GM18499 (cell line): ENCODE measurements around the gene FRS3.
"Not testable (repeated sequence)": the region's sequence is repeated elsewhere in the genome, so short reads cannot be mapped to it uniquely, and the experiment has no call there.

ENCODE experiments used
- ATAC-seq: cut with Tn5 transposase; IDR thresholded peaks from one replicate; pipeline ENCODE4 v1.9.1; 2021; ENCODE audit warnings: moderate number of reproducible peaks; ENCODE audit not compliant: insufficient read depth, unreplicated experiment

FRS3 gene

GRCh38 chr6:41771058-41771983, 8.4 kb downstream of the FRS3 start:
- ATAC-seq = no peak

- ATAC-seq = no peak
These were observed 9.2 kb downstream of the FRS3 start for GRCh38 chr6:41770381-41771057.

DNA sequence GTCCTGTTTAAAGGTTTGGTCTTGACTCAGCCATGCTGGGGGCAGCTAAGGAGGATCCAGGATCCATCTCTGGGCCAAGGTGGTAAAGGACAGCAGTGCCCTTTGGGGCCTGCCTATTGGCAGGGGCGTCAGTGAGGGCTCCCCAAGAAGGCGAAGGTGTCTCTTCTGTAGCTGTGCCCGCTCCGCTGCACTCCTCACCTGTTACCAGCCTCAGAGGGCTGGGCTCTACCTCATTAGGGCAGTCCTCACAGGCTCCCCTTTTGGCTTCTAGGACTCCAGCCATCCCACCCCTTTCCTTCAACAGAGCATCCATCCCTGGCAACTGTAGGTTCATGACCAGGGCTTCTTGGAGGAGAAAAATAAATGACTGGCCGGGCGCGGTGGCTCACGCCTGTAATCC, 10.3 kb downstream of the FRS3 start:
- ATAC-seq = no peak

GRCh38 chr6:41768545-41769308, 11.0 kb downstream of the FRS3 start:
- no peak for ATAC-seq

- no peak for ATAC-seq
These were observed 12.4 kb downstream of the FRS3 start for GRCh38 chr6:41767112-41767833.

- ATAC-seq = not testable (repeated sequence)
These were observed 13.5 kb downstream of the FRS3 start for GRCh38 chr6:41766043-41766664.

GRCh38 chr6:41763470-41763869, 16.2 kb downstream of the FRS3 start:
- no peak for ATAC-seq

DNA sequence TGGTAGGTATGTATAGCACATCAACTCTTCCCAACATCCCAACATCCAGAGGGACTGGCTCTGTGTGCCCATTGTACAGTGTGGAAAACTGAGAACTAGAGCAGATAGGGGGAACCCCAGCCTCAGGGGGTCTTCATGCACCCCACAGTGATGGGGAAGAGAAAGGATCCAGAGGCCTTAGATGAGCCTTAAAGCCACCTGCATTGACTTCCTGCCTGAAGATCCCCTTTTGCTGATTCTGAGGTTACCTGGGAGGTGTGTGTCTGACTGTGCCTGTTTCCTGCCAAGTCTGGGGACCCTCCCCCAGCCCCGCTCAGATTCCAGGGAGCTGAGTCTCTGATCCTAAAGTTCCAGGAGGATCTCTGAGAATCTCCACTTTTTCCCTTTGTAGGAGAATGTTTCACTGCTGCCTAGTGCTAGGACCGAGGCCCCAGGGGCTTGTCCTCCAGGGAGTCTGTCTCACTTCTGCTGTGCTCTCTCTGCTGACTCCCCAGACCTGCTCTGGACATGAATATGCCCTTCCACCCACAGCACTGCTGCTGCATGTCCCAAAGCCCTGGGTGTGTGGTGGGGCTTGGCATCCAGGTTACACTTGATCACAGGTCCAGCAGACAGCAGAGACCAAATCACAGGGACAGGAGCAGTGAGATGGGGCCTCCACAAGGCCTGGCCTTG, 19.7 kb downstream of the FRS3 start:
- no peak for ATAC-seq

GRCh38 chr6:41759106-41759904, 20.4 kb downstream of the FRS3 start:
- ATAC-seq = no peak

DNA sequence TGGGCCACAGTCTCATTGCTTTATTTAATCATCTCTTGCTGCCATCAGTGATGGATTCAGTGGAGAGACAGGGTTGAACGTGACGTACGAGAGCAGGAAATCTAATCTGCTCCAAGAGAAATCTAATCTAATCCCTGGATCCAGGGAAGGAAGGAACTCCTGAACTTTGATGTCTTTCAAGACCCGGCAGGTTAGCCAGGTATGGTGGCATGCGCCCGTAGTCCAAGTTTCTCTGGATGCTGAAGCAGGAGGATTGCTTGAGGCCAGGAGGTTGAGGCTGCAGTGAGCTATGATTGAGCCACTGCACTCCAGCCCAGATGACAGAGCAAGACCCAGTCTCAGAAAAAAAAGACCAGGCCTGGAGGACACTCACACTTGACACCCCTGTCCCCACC, 21.1 kb downstream of the FRS3 start:
- no peak for ATAC-seq

DNA sequence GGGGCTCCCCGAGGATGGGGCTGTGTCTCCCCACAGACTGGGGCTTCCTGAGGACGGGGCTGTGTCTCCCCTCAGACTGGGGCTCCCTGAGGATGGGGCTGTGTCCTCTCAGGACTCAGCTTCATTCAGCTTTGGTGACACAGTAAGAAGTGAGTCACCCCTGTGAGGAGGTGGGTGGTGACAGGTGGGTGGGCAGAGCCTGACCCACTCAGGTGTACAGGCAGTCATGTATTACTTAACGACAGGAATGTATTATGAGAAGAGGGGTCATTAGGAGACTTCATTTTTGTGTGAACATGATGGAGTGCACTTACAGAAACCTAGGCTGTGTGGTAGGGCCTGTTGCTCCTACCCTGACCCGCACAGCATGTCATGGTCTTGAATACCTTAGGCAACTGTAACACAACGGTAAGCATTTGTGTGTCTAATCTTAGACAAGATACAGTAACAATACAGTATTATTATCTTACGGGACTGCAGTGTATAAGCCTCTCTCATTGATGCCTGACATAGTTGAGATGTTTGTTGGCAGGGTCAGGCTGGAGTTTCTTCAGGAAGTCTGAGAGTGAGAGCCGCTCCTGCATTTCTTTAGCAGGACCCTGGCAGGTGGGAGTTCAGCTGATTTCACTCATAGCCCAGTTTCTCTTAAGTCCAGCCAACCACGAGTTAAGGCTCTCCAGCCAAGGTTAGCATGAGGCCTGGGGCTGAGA, 21.6 kb downstream of the FRS3 start:
- no peak for ATAC-seq

DNA sequence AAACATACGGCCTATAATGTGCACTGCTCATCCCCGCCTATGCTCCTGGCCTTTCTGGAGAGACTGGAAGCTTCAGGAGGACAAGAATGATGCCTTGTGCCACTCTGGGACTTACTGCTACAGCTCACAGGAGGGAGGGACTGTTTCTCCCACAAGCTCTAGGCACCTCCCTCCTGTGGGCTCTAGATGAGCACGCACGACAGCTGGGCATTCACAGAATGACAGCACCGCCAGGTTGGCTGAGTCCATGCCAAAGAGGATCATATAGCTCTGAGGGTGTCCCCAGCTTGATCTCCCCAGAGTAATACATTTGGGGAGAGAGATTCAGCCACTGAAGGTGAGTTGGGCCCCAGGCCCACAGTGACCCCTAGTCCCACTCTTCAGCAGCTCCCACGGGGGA, 22.4 kb downstream of the FRS3 start:
- ATAC-seq = no peak

- ATAC-seq = no peak
These were observed 23.3 kb downstream of the FRS3 start for GRCh38 chr6:41756354-41756753.

DNA sequence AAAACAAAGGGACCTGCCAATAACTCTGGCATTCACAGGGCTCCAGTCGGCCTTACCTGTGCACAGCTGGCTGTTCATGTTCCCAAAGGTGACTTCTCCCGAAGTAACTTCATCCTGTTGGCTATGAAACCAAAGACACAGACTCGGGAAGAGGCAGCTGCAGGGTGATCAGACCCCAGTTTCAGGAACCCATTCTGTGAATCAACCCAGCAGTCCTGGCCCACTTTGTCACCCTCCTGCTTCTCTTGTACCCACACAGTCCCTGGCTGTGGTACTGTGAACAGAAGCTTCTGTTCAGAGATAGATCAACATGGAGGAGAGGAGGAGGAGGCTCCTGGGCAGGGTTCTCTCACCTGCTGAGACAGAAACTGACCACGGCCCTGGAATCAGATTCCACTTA, 23.8 kb downstream of the FRS3 start:
- ATAC-seq = no peak

DNA sequence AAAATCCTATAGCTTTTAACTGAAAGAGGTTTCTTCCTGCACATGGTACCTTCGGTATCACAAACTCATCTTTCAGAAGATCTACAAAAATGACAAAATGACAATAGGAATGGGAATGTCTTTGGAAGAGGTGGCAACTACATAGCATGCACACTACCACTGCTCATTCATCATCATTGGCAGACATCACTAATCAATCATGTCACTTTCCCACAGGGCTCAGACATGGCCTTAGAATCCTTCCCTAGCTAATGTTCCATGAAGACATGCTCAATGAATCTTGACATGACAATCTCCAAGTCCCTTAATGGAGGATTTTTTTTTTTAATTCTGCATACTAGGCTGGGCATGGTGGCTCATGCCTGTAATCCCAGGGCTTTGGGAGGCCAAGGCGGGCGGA, 29.3 kb downstream of the FRS3 start:
- ATAC-seq = no peak

DNA sequence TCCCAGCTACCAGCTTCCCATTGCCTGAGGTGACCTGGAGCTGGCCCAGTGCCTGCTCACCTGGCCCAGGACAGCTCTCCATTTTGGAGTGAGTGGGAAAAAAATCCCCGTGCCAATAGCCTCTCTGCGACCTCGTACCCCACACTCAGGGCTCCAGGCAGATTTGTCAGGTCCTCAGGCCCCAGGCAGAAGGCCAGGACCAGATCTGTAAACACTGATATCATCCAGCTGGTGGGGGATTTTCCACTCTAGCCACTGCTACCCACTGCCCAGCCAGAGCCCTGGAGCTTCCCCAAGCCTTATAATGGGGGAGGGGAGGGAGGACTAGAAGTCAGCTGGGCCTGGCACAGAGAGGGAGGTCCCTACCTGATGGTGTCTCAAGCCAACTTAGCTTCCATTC, 31.2 kb downstream of the FRS3 start:
- no peak for ATAC-seq

DNA sequence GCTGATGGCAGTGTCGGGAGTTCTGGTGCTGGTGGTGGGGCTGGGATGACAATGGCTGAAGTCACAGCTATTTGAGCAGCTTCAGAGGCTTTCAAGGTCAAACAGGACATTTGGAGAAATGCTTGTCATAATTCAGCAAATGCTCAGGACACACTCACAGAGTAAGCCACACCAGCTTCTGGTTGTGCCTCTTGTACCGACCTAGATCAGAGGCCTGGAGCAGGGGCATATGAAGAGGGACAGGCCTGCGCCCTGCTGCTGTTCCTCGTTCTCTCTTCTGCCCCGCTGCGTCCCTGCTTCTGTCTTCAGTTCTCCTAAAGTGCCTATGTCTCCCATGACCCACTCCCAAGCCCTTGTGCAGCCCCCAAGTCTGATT, 31.6 kb downstream of the FRS3 start:
- no peak for ATAC-seq
